Upper lobe of right lung (tissue), 1 donor: ENCODE results near the gene GLT8D2. TPM values are rescaled to one million over a fixed set of nuclear protein-coding genes. Genes with fewer than 3 reads are reported as not detected.
"Not testable (repeated sequence)": the region's sequence is repeated elsewhere in the genome, so short reads cannot be mapped to it uniquely, and the experiment has no call there.

Source experiments
- ATAC-seq: fragments of 200-7000 bp; cut with Tn5 transposase; one replicate; pipeline ENCODE4 v1.9.1; 2020; ENCODE audit warnings: mild to moderate bottlenecking, moderate library complexity
- DNase-seq: peaks from one replicate; pipeline ENCODE4 v3.0.0-alpha.2; 2020
- H3K27ac ChIP-seq: fragments of 200-600 bp; one replicate; pipeline ENCODE4 v1.8.0; 2022
- H3K27me3 ChIP-seq: fragments of 200-600 bp; one replicate; pipeline ENCODE4 v1.8.0; 2022; ENCODE audit warnings: mild to moderate bottlenecking
- H3K36me3 ChIP-seq: fragments of 200-600 bp; one replicate; pipeline ENCODE4 v1.8.0; 2022
- H3K4me1 ChIP-seq: fragments of 200-600 bp; one replicate; pipeline ENCODE4 v1.8.0; 2022
- H3K4me3 ChIP-seq: fragments of 200-600 bp; one replicate; pipeline ENCODE4 v1.8.0; 2022; ENCODE audit warnings: mild to moderate bottlenecking
- H3K9me3 ChIP-seq: fragments of 200-600 bp; one replicate; pipeline ENCODE4 v1.8.0; 2022
- intact Hi-C: fragments of 100-400 bp; cut with DNase I; formaldehyde crosslinking; loops from one replicate; pipeline ENCODE4 v1.11.0; 2022
- total RNA-seq: library from RNA; stranded (reverse); fragmentation: NEBNext Ultra II Directional; extraction: Animal tissue kit (Norgen Biotek cat#: 25700); gene quantifications from one replicate; pipeline ENCODE4 v1.2.1, GENCODE V29; 2021
- TF ChIP-seq, protein P1 (sequence below): fragments of 200-600 bp; IDR thresholded peaks from one replicate; pipeline ENCODE4 v1.8.0; 2022; ENCODE audit warnings: antibody characterized with exemption
- donor health status: DM: no; HTN: yes; CAD: no; lungs with severe emphysema.

Gene GLT8D2
- total RNA-seq, 1 donor from 2014 or later: 9.1 TPM

DNA sequence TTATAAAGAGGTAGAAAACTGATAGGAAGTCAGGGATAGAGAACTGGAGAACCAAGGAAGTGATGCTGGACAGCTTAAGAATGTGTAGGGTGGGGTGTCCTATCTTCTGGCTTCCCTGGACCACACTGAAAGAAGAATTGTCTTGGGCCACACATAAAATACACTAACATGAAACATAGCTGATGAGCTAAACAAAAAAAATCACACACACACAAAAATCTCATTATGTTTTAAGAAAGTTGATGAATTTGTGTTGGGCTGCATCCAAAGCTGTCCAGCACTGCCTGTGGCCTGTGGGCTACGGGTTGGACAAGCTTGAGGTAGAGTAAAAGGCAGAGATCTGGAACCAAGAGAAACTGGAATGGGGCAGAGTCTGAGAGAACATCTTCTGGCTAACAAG, 7.4 kb downstream of the GLT8D2 start:
- Histone ChIP-seq H3K36me3 (no peaks in the 10 kb centered on the region), H3K27me3 (no peaks in the 10 kb centered on the region), H3K4me3 (no peak overlapping the region), H3K4me1 (no peaks in the 10 kb centered on the region), H3K27ac (no peak overlapping the region), H3K9me3 (no peaks in the 10 kb centered on the region)
- intact Hi-C loops: no loop called here
- no peak for ATAC-seq
- DNase-seq: no peak
- TF ChIP-seq, protein P1, sequence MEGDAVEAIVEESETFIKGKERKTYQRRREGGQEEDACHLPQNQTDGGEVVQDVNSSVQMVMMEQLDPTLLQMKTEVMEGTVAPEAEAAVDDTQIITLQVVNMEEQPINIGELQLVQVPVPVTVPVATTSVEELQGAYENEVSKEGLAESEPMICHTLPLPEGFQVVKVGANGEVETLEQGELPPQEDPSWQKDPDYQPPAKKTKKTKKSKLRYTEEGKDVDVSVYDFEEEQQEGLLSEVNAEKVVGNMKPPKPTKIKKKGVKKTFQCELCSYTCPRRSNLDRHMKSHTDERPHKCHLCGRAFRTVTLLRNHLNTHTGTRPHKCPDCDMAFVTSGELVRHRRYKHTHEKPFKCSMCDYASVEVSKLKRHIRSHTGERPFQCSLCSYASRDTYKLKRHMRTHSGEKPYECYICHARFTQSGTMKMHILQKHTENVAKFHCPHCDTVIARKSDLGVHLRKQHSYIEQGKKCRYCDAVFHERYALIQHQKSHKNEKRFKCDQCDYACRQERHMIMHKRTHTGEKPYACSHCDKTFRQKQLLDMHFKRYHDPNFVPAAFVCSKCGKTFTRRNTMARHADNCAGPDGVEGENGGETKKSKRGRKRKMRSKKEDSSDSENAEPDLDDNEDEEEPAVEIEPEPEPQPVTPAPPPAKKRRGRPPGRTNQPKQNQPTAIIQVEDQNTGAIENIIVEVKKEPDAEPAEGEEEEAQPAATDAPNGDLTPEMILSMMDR: no peak

DNA sequence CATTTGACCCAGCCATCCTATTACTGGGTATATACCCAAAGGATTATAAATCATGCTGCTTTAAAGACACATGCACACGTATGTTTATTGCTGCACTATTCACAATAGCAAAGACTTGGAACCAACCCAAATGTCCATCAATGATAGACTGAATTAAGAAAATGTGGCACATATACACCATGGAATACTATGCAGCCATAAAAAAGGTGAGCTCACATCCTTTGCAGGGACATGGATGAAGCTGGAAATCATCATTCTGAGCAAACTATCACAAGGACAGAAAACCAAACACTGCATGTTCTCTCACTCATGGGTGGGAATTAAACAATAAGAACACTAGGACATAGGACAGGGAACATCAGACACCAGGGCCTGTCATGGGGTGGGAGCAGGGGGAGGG, 10.2 kb downstream of the GLT8D2 start:
- DNase-seq, H3K4me1 ChIP-seq, ATAC-seq, H3K27me3 ChIP-seq, H3K4me3 ChIP-seq, H3K9me3 ChIP-seq, H3K27ac ChIP-seq, H3K36me3 ChIP-seq, intact Hi-C loops: not testable (repeated sequence)

DNA sequence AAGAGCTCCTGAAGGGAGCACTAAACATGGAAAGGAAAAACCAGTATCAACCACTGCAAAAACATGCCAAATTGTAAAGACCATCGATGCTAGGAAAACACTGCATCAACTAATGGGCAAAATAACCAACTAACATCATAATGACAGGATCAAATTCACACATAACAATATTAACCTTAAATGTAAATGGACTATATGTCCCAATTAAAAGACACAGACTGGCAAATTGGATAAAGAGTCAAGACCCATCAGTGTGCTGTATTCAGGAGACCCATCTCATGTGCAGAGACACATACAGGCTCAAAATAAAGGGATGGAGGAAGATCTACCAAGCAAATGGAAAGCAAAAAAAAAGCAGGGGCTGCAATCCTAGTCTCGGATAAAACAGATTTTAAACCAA, 13.8 kb downstream of the GLT8D2 start:
- H3K4me1 ChIP-seq, H3K27ac ChIP-seq, H3K36me3 ChIP-seq, ATAC-seq, intact Hi-C loops, H3K27me3 ChIP-seq, H3K4me3 ChIP-seq, H3K9me3 ChIP-seq, DNase-seq: not testable (repeated sequence)

DNA sequence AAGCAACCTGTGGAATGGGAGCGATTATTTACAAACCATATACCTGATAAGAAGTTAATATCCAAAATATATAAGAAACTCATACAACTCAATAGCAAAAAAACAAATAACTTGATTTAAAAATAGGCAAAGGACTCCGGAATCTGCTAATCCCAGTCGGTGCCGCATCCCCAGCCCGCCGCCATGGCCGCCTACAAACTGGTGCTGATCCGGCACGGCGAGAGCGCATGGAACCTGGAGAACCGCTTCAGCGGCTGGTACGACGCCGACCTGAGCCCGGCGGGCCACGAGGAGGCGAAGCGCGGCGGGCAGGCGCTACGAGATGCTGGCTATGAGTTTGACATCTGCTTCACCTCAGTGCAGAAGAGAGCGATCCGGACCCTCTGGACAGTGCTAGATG, 19.4 kb downstream of the GLT8D2 start:
- H3K9me3 ChIP-seq, H3K4me1 ChIP-seq, intact Hi-C loops, DNase-seq, H3K27ac ChIP-seq, H3K36me3 ChIP-seq, H3K27me3 ChIP-seq, H3K4me3 ChIP-seq: not testable (repeated sequence)
- ATAC-seq: peak; percentile 49

DNA sequence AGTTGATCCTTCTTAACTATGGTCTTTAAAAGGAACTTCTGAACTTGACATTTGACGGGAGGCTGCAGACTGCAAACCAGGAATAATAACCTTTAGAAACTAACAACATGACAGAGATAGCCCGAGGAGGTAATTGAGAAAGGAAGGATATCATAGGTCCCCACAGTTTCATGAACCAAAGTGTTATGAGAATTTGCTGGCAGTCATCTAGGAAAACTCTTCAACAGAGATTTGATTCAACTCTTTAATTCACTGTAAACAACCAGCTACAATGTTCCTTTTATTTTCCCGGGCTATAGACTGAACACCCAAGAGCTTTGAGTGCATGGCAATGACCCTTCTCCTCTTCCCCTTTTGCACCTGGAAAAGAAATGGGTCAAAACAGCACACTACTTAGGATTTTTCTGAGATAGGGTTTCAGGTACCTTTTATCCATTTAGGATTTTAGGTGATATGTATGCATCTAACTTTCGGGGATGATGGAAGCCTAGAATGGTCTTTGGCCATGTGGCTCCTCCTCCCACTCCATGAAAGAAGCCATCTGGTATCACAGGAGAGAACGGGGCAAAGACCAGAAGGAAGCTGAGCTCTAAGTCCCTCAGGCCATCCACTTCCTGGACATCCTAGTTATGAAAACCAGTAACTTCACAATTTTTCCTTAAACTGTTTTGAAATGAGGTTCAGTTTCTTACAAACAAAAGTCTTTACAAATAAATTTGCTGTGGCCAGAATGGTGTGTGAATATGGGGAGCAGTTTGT, 23.0 kb downstream of the GLT8D2 start:
- H3K4me3 ChIP-seq: no peak overlapping the region
- H3K36me3 ChIP-seq: no peaks in the 10 kb centered on the region
- intact Hi-C loops: no loop called here
- no peak for DNase-seq
- no peaks in the 10 kb centered on the region for H3K27me3 ChIP-seq
- no peak overlapping the region for H3K27ac ChIP-seq
- no peaks in the 10 kb centered on the region for H3K9me3 ChIP-seq
- no peak for ATAC-seq
- no peaks in the 10 kb centered on the region for H3K4me1 ChIP-seq
- TF ChIP-seq, protein P1: no peak

DNA sequence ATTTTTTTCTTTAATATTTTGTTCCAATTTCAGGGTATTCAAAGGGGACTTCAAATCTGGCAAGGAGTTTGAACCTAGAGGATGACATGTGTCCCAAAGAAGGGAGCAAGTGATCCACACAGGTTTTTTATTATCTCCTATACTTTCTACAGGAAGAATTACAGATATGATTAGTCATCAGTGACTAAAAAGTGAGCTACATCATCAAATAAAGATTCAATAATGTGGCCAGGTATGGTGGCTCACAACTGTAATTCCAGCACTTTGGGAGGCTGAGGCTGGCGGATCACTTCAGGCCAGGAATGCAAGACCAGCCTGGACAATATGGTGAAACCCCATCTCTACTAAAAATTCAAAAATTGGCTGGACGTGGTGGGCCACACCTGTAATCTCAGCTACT, 24.2 kb downstream of the GLT8D2 start:
- ATAC-seq (no peak), DNase-seq (no peak)
- no peaks in the 10 kb centered on the region for H3K27me3 ChIP-seq
- intact Hi-C loops: no loop called here
- H3K27ac ChIP-seq: no peak overlapping the region
- no peaks in the 10 kb centered on the region for H3K36me3 ChIP-seq
- H3K9me3 ChIP-seq: no peaks in the 10 kb centered on the region
- no peaks in the 10 kb centered on the region for H3K4me1 ChIP-seq
- TF ChIP-seq, protein P1: no peak
- H3K4me3 ChIP-seq: no peak overlapping the region

DNA sequence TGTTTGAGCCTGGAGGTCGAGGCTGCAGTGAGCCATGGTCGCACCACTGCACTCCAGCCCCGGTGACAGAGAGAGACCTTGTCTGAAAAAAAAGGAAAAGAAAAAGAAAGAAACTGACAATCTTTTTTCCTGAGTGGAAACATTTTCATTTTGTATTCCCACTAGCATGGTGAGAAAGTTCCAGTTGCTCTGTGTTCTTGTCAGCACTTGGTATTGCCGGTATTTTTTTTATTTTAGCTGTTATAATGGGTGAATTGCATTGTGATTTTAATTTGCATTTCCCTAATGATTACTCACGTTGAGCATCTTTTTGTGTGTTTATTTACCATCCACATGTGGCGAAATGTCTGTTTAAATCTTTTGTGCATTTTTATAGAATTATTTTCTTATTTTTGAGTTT, 25.6 kb downstream of the GLT8D2 start:
- TF ChIP-seq, protein P1: no peak
- intact Hi-C loops: no loop called here
- no peak overlapping the region for H3K27ac ChIP-seq

More for the DNA sequence above, 25.6 kb downstream of the GLT8D2 start:
- no peaks in the 10 kb centered on the region for H3K9me3 ChIP-seq
- H3K4me1 ChIP-seq: no peaks in the 10 kb centered on the region
- H3K27me3 ChIP-seq: no peaks in the 10 kb centered on the region
- ATAC-seq (no peak), DNase-seq (no peak)
- H3K36me3 ChIP-seq: no peaks in the 10 kb centered on the region
- H3K4me3 ChIP-seq: no peak overlapping the region
